Smooth muscle cell (in vitro differentiated cells): ENCODE measurements around the gene CALML5. TPM values are rescaled to one million over a fixed set of nuclear protein-coding genes. Genes with fewer than 3 reads are reported as not detected.

Experiments
- DNase-seq: peaks from one replicate; lab custom pipeline; 2025; ENCODE audit not compliant: unreplicated experiment; lab: John Stamatoyannopoulos, UW
- H2AFZ ChIP-seq: fragments of 200-600 bp; sonication (generic); 2 replicates; pipeline ENCODE4 v1.6.0; 2016; ENCODE audit warnings: antibody characterized with exemption, low read depth, mild to moderate bottlenecking
- H3F3A ChIP-seq: fragments of 200-600 bp; sonication (generic); 2 replicates; pipeline ENCODE4 v1.6.0; 2017; ENCODE audit warnings: antibody characterized with exemption, low read depth
- H3K27ac ChIP-seq: fragments of 200-600 bp; sonication (generic); 2 replicates; pipeline ENCODE4 v1.5.1; 2016; ENCODE audit warnings: low read depth, mild to moderate bottlenecking
- H3K27me3 ChIP-seq: fragments of 200-600 bp; sonication (generic); 2 replicates; pipeline ENCODE4 v1.6.1; 2016; ENCODE audit warnings: low read depth, mild to moderate bottlenecking
- H3K36me3 ChIP-seq: fragments of 200-600 bp; sonication (generic); 2 replicates; pipeline ENCODE4 v1.5.1; 2016; ENCODE audit warnings: low read depth
- H3K4me1 ChIP-seq: fragments of 200-600 bp; sonication (generic); 2 replicates; pipeline ENCODE4 v1.5.1; 2016; ENCODE audit warnings: low read depth
- H3K4me2 ChIP-seq: fragments of 200-600 bp; sonication (generic); 2 replicates; pipeline ENCODE4 v1.6.0; 2016; ENCODE audit warnings: mild to moderate bottlenecking
- H3K4me3 ChIP-seq: fragments of 200-600 bp; sonication (generic); 2 replicates; pipeline ENCODE4 v1.5.1; 2016; ENCODE audit warnings: mild to moderate bottlenecking
- H3K79me2 ChIP-seq: fragments of 200-600 bp; sonication (generic); 2 replicates; pipeline ENCODE4 v1.6.0; 2016; ENCODE audit warnings: low read depth, mild to moderate bottlenecking
- H3K9ac ChIP-seq: fragments of 200-600 bp; sonication (generic); 2 replicates; pipeline ENCODE4 v1.6.0; 2016; ENCODE audit warnings: low read depth
- H3K9me3 ChIP-seq: fragments of 200-600 bp; sonication (generic); replicated peaks from 2 replicates; pipeline ENCODE4 v1.5.1; 2016; ENCODE audit warnings: low read depth
- H4K20me1 ChIP-seq: fragments of 200-600 bp; sonication (generic); 2 replicates; pipeline ENCODE4 v1.6.0; 2016; ENCODE audit warnings: low read depth
- whole genome bisulfite sequencing: methylation state at CpG from one replicate; pipeline ENCODE4 v1.1.7; 2016; ENCODE audit warnings: low lambda C conversion rate; 5-methylcytosine and 5-hydroxymethylcytosine counted together
- polyA plus RNA-seq: library from polyadenylated mRNA; unstranded; fragments of >200 nt; fragmentation: Nextera tagmentation; extraction: Ambion mirVana; gene quantifications from 2 replicates; pipeline ENCODE4 v1.2.1, GENCODE V29; 2016
- total RNA-seq: library from RNA; depleted of rRNA; stranded (reverse); fragments of >200 nt; gene quantifications from 2 replicates; pipeline ENCODE4 v1.2.3, GENCODE V29; 2014
- TF ChIP-seq, protein P1 (sequence below): fragments of 200-600 bp; sonication (generic); IDR thresholded peaks from 2 replicates; pipeline ENCODE4 v1.5.1; 2017; ENCODE audit warnings: borderline replicate concordance, mild to moderate bottlenecking, antibody characterized with exemption; ENCODE audit not compliant: insufficient read depth, poor library complexity, severe bottlenecking

The CALML5 gene
- total and polyA plus RNA-seq, 2 experiments from 2014 or later = 16.5 to 24.3 TPM

DNA sequence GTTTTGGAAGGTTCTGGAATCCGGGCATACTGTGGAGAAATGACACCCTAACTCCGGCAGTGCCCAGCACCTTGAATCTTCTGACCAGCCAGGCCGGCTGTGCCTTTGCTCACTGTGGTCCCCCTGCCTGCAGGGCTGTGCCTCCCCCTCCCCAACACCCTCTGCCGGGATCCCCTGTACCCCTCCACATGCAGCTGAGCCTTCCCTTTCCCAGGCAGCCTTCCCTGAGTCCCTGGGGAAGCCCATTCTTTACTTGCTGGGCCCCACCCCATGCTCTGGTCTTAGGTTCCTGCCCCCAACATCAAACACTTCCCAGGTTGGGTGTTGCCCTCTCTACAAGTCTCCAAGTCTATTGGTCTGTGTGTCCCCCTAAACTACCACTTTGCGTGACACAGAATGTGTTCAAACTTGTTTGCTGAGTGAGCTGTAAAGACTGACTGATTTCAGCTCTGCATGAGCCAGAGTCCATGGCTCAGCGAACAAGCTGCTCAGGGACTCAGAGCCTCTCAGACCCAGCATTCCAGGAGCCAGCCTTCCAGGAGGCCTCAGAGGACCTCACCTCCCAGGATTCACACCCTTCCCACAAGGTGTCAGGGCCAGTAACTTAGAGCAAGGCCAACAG lies 31.6 kb downstream of the CALML5 start:
- H3F3A ChIP-seq = peaks cover 23% of the 10 kb centered on the region
- H3K36me3 ChIP-seq = no peaks in the 10 kb centered on the region
- H3K27ac ChIP-seq = peak overlapping the region; percentile 89
- H3K4me1 ChIP-seq = peaks cover 20% of the 10 kb centered on the region
- no peak for DNase-seq
- no peak overlapping the region for H3K9ac ChIP-seq
- WGBS = 81% methylated on average over 6 of the region's 6 CpGs
- H3K27me3 ChIP-seq = no peaks in the 10 kb centered on the region
- H3K4me2 ChIP-seq = peak overlapping the region; percentile 71
- no peaks in the 10 kb centered on the region for H3K9me3 ChIP-seq
- no peaks in the 10 kb centered on the region for H3K79me2 ChIP-seq
- TF ChIP-seq, protein P1, sequence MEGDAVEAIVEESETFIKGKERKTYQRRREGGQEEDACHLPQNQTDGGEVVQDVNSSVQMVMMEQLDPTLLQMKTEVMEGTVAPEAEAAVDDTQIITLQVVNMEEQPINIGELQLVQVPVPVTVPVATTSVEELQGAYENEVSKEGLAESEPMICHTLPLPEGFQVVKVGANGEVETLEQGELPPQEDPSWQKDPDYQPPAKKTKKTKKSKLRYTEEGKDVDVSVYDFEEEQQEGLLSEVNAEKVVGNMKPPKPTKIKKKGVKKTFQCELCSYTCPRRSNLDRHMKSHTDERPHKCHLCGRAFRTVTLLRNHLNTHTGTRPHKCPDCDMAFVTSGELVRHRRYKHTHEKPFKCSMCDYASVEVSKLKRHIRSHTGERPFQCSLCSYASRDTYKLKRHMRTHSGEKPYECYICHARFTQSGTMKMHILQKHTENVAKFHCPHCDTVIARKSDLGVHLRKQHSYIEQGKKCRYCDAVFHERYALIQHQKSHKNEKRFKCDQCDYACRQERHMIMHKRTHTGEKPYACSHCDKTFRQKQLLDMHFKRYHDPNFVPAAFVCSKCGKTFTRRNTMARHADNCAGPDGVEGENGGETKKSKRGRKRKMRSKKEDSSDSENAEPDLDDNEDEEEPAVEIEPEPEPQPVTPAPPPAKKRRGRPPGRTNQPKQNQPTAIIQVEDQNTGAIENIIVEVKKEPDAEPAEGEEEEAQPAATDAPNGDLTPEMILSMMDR = no peak
- H2AFZ ChIP-seq = no peak overlapping the region
- no peak overlapping the region for H3K4me3 ChIP-seq
- H4K20me1 ChIP-seq = no peaks in the 10 kb centered on the region

DNA sequence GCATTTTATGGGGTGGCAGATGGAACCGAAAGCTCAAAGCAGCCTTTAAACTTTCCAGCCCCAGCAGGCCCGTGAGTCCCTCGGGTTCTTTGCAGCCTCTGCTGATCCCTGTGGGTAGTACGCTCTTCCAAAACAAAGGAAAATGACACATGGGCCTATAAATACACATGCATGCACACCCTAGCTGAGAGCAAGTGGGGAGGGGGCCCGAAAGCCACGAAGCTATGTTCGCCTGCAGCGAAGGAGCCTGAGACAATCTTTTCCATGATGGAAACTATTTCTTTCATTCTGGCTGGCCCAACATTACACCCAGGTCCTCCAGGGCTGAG lies 32.2 kb downstream of the CALML5 start:
- Histone ChIP-seq H3K4me2 (peak overlapping the region; percentile 71), H3K9me3 (no peaks in the 10 kb centered on the region), H3K4me3 (no peak overlapping the region), H3K27me3 (no peaks in the 10 kb centered on the region), H2AFZ (no peak overlapping the region), H3K9ac (no peak overlapping the region), H4K20me1 (no peaks in the 10 kb centered on the region), H3K27ac (peak overlapping the region; percentile 89), H3K36me3 (no peaks in the 10 kb centered on the region), H3K79me2 (no peaks in the 10 kb centered on the region), H3F3A (peaks cover 27% of the 10 kb centered on the region), H3K4me1 (peaks cover 24% of the 10 kb centered on the region)
- DNase-seq = no peak
- 17% methylated on average over 8 of the region's 8 CpGs for WGBS
- TF ChIP-seq, protein P1 = no peak

DNA sequence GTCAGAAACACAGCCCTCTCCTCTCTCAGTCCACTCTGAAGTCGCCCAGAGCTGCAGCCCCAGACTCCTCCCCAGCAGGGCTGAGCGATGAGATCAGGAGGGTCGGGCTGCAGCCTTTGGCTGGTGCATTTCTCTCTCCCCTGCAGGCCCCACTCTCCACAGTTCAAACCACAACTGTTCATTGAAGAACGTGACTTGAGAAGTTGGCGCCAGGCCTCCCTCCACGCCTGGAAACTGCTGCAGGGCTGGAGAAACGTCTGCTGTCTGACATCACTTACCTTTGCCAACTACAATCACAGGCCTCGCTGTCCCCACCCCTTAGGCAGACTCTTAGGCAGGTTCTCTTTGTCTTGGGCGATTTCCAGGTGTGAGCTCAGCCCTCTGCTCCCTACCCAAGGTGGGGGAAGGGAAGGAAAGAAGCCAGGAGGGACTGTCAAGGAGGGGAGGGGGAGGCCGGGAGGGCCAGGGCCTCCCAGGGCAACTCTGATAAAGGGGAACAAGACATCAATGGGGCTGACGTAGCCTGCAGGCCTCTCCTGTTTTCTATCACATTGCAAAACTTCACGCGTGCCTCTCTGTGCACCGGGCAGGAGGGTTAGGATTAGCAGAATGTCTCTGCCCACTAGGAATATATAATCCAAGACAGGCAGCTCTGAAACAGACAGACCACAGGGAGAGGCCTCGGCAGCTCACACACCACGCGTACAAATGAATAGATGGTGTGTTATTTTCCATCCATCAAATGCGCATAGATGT lies 32.7 kb downstream of the CALML5 start:
- Histone ChIP-seq H3K27ac (peak overlapping the region; percentile 89), H3K9ac (peak overlapping the region; percentile 8)

More for the DNA sequence above, 32.7 kb downstream of the CALML5 start:
- Histone ChIP-seq H3K79me2 (no peaks in the 10 kb centered on the region), H3K36me3 (no peaks in the 10 kb centered on the region), H2AFZ (no peak overlapping the region), H3F3A (peaks cover 33% of the 10 kb centered on the region), H3K4me3 (no peak overlapping the region), H3K4me1 (peaks cover 29% of the 10 kb centered on the region), H3K4me2 (peak overlapping the region; percentile 71), H4K20me1 (no peaks in the 10 kb centered on the region), H3K27me3 (no peaks in the 10 kb centered on the region), H3K9me3 (no peaks in the 10 kb centered on the region)
- TF ChIP-seq, protein P1 = no peak
- peak; percentile 49 for DNase-seq
- 1% methylated on average over 18 of the region's 18 CpGs for WGBS
